Stimulated activated CD4-positive, alpha-beta T cell treated with anti-CD3 and anti-CD28 coated beads, Interleukin-12 subunit alpha, Interleukin-12 subunit beta, amount 100 ng/mL, for 48 hours (primary cell): ENCODE measurements around the gene CENPT.

Experiments used
- DNase-seq, 3 donors: peaks; one replicate each; pipeline ENCODE4 v3.0.0-alpha.2; 2020; ENCODE audit warnings: low read depth in 2 of 3, low spot score in 1 of 3

Gene CENPT, protein sequence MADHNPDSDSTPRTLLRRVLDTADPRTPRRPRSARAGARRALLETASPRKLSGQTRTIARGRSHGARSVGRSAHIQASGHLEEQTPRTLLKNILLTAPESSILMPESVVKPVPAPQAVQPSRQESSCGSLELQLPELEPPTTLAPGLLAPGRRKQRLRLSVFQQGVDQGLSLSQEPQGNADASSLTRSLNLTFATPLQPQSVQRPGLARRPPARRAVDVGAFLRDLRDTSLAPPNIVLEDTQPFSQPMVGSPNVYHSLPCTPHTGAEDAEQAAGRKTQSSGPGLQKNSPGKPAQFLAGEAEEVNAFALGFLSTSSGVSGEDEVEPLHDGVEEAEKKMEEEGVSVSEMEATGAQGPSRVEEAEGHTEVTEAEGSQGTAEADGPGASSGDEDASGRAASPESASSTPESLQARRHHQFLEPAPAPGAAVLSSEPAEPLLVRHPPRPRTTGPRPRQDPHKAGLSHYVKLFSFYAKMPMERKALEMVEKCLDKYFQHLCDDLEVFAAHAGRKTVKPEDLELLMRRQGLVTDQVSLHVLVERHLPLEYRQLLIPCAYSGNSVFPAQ

GRCh38 chr16:67847064-67847861, at the start of gene CENPT:
Gene CENPT, minus strand, starts transcription at chr16:67847693. Its CDS starts 13,834 bp downstream, at chr16:67833859.
- DNase-seq = no peak

DNA sequence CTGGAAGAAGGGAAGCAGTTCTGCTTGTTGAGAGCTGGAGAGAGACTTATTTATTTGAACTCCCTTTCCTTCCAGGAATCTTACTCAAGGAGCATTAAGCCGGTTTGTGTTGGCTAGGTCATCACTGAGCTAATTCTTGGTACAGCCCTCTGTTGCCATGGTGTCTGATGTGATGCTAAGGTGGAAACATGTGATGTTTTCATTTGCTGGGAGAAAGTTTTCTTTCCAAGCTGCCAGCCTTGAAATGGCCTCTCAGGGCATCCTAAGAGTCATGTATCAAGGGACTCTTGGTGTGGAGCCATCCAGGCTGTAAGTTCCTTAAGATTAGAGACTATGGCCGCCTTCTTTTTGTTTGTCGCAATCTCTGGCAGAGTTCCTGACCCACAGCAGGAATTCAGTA, 49.7 kb upstream of the CENPT start:
- no peak for DNase-seq

DNA sequence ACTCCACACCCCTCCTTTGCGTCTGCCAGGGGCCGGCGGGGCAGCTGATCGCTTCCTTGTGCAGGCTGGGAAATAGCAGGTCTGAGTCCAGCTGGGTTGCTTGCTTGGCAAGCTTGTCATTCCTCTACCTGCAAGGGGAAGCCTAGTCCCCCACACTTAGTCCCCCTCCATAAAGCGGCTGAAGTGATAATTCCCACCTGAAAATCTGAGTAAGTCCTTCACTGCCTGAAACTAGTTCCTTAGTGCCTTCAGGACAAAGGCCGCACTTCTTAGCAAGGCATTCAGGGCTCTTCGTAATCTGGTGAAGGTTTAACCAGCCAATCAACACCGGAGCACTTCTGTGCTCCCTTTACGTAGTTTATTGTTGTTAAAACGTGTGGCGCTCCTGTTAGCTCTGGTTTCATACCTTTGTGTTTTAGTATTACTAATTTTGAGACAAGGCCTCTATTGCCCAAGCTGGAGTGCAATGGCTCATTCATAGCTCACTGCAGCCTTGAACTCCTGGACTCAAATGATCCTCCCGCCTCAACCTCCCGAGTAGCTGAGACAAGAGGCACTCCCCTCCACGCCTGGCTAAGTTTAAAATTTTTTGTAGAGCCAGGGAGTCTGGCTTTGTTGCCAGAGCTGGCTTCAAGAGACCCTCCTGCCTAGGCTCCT, 46.4 kb upstream of the CENPT start:
- DNase-seq = no peak

GRCh38 chr16:67892899-67893742, 45.6 kb upstream of the CENPT start, which contains the start of gene PSKH1:
Gene PSKH1, plus strand, starts transcription at chr16:67893254. Its CDS starts 15,496 bp downstream, at chr16:67908750.
- DNase-seq = peak; percentile 89 to 95 (median 92)

- DNase-seq = no peak
Observed at GRCh38 chr16:67892375-67892774, 44.9 kb upstream of the CENPT start.

DNA sequence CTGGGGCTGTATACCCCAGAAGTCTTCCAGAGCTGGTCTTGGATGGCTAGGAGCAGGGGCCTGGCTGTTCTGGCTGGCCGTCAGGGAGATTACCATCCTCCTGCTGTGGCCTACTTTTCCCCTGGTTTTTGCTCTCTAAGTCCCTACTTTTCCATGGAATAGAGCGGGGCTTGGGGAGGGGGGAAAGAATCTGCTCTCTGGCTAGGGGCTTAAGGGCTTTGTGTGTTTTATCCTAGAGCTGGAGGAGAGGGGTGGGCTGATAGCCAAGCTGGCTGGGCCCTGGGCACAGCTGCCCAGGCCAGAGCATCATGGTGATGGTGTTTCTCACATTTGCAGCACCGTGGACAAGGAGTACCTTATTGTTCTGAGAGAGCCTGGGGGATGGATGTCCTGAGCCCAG, 40.8 kb upstream of the CENPT start:
- DNase-seq = no peak

- no peak for DNase-seq
Observed at GRCh38 chr16:67886387-67886786, 38.9 kb upstream of the CENPT start.

DNA sequence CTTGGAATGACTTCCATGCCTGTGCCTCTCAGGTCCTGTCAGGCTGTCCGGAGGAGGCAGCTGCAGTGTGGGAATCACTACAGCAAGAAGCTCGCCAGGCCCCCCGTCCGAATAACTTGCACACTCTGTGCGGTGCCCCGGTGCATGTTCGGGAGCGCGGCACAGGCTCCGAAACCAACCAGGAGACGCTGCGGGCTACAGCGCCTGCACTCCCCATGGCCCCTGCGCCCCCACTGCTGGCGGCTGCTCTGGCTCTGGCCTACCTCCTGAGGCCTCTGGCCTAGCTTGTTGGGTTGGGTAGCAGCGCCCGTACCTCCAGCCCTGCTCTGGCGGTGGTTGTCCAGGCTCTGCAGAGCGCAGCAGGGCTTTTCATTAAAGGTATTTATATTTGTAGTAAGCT, 38.5 kb upstream of the CENPT start:
- no peak for DNase-seq

DNA sequence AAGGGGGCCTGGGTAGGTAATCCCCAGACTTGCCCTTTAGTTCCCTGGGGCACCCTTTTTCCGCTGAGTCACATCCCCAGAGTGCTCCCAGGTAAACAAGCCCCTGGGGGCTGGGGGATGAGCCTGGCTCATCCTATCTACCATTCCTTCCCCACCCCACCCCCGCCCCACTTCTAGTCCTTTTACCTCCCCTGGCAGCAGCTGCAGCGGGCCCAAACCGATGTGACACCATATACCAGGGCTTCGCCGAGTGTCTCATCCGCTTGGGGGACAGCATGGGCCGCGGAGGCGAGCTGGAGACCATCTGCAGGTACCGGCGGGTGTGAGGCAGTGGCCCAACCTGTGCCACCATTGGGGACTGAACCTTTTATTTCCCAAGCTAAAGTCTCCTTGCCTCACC, 38.1 kb upstream of the CENPT start:
- DNase-seq = no peak

GRCh38 chr16:67884684-67885083, 37.2 kb upstream of the CENPT start, which contains the start of gene NRN1L:
Gene NRN1L, plus strand, starts transcription at chr16:67884885. Its CDS starts 19 bp downstream, at chr16:67884904.
- no peak for DNase-seq

DNA sequence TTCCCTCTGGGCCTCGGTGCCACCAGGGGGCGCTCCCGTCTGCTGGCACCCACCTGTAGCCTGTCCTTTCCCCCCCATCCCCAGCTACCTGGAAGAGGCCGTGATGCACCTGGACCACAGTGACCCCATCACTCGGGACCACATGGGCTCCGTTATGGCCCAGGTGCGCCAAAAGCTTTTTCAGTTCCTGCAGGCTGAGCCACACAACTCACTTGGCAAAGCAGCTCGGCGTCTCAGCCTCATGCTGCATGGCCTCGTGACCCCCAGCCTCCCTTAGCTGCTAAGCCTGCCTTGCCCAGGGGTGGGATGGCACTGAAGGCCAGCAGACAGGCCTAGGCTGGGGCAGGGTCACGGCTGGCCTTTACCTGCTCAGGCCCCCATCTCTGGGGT, 36.4 kb upstream of the CENPT start:
- peak; percentile 44 to 67 (median 53) for DNase-seq

- no peak for DNase-seq
Observed at GRCh38 chr16:67883146-67883871, 35.8 kb upstream of the CENPT start.

GRCh38 chr16:67882374-67883145, 35.1 kb upstream of the CENPT start:
- DNase-seq = no peak

- no peak for DNase-seq
Observed at GRCh38 chr16:67881621-67882161, 34.2 kb upstream of the CENPT start.

DNA sequence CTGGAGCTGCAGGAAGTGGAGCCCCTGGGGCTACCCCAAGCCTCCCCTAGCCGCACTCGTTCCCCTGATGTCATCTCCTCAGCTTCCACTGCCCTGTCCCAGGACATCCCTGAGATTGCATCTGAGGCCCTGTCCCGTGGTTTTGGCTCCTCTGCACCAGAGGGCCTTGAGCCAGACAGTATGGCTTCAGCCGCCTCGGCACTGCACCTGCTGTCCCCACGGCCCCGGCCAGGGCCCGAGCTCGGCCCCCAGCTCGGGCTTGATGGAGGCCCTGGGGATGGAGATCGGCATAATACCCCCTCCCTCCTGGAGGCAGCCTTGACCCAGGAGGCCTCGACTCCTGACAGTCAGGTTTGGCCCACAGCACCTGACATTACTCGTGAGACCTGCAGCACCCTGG, 33.1 kb upstream of the CENPT start:
- no peak for DNase-seq

- no peak for DNase-seq
Observed at GRCh38 chr16:67879936-67880335, 32.4 kb upstream of the CENPT start.

DNA sequence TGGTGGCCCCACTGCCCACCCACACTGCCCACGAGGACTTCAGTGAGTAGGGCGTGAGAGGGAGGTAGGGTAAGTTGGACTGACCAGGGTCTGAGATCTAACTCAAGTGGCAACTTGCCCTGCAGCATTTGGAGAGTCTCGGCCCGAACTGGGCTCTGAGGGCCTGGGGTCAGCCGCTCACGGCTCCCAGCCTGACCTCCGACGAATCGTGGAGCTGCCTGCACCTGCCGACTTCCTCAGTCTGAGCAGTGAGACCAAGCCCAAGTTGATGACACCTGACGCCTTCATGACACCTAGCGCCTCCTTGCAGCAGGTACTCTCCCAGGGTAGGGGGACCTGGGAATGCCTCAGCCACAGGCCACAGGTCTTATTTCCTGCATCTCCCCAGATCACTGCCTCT, 32.0 kb upstream of the CENPT start:
- DNase-seq = no peak

DNA sequence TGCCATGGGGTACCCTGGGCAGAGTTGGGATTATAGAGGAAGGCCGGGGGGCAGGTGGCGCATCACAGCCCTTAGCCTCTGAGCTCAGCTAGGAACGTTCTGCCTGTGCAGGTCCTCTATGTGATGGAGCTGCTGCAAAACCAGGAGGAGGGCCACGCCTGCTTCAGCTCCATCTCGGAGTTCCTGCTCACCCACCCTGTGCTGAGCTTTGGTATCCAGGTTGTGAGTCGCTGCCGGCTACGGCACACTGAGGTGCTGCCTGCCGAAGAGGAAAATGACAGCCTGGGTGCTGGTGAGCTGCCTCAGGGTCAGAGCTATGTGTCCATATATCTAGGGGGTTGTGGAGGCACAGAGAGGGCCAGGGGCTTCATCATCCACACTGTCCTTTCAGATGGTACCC, 31.4 kb upstream of the CENPT start:
- DNase-seq = no peak

GRCh38 chr16:67878232-67878631, 30.7 kb upstream of the CENPT start:
- no peak for DNase-seq
